Neural crest cell (in vitro differentiated cells): ENCODE measurements around the gene FRMD3. TPM values are rescaled to one million over a fixed set of nuclear protein-coding genes. Genes with fewer than 3 reads are reported as not detected.

ENCODE experiments used
- DNase-seq: peaks from one replicate; pipeline ENCODE4 v3.0.0; 2021; ENCODE audit warnings: low read depth, mixed read lengths, low spot score
- H3K27ac Mint-ChIP-seq: one replicate; pipeline ENCODE4 v1.8.0; 2021; ENCODE audit warnings: mild to moderate bottlenecking, mixed read lengths; ENCODE audit not compliant: unreplicated experiment
- H3K27me3 Mint-ChIP-seq: 2 replicates; pipeline ENCODE4 v1.8.0; 2021; ENCODE audit warnings: low read depth, mild to moderate bottlenecking, mixed read lengths
- H3K36me3 Mint-ChIP-seq: 2 replicates; pipeline ENCODE4 v1.8.0; 2021; ENCODE audit warnings: low read depth, mild to moderate bottlenecking, mixed read lengths
- H3K4me1 Mint-ChIP-seq: 2 replicates; pipeline ENCODE4 v1.8.0; 2021; ENCODE audit warnings: mixed read lengths
- H3K4me3 Mint-ChIP-seq: one replicate; pipeline ENCODE4 v1.8.0; 2021; ENCODE audit warnings: mild to moderate bottlenecking, mixed read lengths
- H3K9me3 Mint-ChIP-seq: 2 replicates; pipeline ENCODE4 v1.8.0; 2021; ENCODE audit warnings: mixed read lengths
- total RNA-seq: library from RNA; stranded (reverse); gene quantifications from 2 replicates; pipeline ENCODE4 v1.2.1, GENCODE V29; 2021
- TF ChIP-seq, protein P1 (sequence below): fragments of 200-600 bp; sonication (generic); conservative IDR thresholded peaks from 2 replicates; pipeline ENCODE4 v1.5.0; 2021; ENCODE audit warnings: antibody characterized with exemption, mild to moderate bottlenecking

Gene FRMD3
- total RNA-seq, 1 donor from 2014 or later = 2.3 TPM

DNA sequence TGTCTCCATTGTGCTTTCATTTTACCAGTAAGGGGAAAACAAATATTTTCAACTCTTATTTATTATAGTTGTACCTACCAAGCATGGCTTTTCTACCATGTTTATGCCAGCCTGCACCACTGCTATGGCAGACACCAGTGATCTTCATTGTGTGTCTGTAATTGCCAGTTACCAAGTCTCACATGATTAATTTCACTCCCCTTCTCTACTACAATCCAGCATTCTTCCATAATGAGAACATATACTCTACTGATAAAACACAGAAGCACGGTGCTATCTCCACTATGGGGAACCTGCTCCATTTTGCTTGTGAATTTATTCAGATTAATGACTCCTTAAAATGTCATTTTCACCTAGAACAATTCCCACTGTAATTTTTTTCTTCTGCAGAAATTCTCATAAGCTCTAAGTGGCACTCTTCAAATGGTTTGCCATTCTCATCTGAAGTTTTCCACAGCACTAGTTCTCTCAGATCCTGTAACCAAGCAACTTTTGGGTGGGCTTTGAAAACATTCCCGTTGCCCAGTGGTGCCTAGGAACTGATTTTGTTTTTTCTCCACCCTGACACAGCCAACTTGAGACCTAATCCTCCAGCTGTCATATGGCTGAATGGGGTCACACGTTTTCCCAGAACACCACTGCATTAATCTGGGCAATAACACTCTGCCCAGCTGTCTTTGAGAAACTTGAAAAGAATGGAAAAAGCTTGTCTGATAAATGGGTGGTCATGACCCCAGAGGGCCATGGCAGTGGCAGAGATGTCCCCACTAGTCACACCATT lies 252.6 kb downstream of the FRMD3 start:
- Mint-ChIP-seq H3K4me3 (no peak overlapping the region), H3K27me3 (no peaks in the 10 kb centered on the region), H3K9me3 (no peaks in the 10 kb centered on the region), H3K27ac (no peak overlapping the region), H3K36me3 (no peaks in the 10 kb centered on the region), H3K4me1 (peaks cover 10% of the 10 kb centered on the region)
- no peak for DNase-seq
- TF ChIP-seq, protein P1, sequence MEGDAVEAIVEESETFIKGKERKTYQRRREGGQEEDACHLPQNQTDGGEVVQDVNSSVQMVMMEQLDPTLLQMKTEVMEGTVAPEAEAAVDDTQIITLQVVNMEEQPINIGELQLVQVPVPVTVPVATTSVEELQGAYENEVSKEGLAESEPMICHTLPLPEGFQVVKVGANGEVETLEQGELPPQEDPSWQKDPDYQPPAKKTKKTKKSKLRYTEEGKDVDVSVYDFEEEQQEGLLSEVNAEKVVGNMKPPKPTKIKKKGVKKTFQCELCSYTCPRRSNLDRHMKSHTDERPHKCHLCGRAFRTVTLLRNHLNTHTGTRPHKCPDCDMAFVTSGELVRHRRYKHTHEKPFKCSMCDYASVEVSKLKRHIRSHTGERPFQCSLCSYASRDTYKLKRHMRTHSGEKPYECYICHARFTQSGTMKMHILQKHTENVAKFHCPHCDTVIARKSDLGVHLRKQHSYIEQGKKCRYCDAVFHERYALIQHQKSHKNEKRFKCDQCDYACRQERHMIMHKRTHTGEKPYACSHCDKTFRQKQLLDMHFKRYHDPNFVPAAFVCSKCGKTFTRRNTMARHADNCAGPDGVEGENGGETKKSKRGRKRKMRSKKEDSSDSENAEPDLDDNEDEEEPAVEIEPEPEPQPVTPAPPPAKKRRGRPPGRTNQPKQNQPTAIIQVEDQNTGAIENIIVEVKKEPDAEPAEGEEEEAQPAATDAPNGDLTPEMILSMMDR = no peak

DNA sequence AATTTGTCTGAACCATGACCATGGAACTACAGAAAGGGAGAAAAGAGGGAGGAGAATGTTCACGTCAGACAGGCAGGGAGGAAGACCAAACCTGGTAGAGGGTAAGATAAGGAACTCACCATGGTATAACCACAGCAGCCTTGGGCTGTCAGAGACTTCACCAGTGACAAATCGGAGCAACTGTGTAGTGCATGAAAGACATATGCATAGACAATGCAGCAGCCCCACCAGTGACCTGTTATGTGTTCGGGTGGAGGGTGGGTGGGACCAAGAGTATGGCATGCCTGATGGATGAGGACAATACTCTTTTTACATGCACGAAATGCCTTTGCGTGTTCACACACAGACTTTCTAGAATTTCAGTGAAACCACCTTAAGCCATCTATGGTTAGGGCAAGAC lies 253.5 kb downstream of the FRMD3 start:
- TF ChIP-seq, protein P1 = no peak

GRCh38 chr9:83283528-83283927 lies 254.7 kb downstream of the FRMD3 start:
- no peaks in the 10 kb centered on the region for H3K27me3 Mint-ChIP-seq
- peaks cover 10% of the 10 kb centered on the region for H3K4me1 Mint-ChIP-seq
- H3K27ac Mint-ChIP-seq = no peak overlapping the region
- H3K36me3 Mint-ChIP-seq = no peaks in the 10 kb centered on the region
- H3K9me3 Mint-ChIP-seq = no peaks in the 10 kb centered on the region
- DNase-seq = no peak
- TF ChIP-seq, protein P1 = no peak
- no peak overlapping the region for H3K4me3 Mint-ChIP-seq

More for the DNA sequence above, 253.5 kb downstream of the FRMD3 start:
- no peak overlapping the region for H3K4me3 Mint-ChIP-seq
- H3K36me3 Mint-ChIP-seq = no peaks in the 10 kb centered on the region
- no peaks in the 10 kb centered on the region for H3K27me3 Mint-ChIP-seq
- peaks cover 10% of the 10 kb centered on the region for H3K4me1 Mint-ChIP-seq
- no peak for DNase-seq
- no peaks in the 10 kb centered on the region for H3K9me3 Mint-ChIP-seq
- no peak overlapping the region for H3K27ac Mint-ChIP-seq

GRCh38 chr9:83281306-83282255 lies 256.6 kb downstream of the FRMD3 start:
- peaks cover 10% of the 10 kb centered on the region for H3K4me1 Mint-ChIP-seq
- no peak overlapping the region for H3K27ac Mint-ChIP-seq
- TF ChIP-seq, protein P1 = no peak

DNA sequence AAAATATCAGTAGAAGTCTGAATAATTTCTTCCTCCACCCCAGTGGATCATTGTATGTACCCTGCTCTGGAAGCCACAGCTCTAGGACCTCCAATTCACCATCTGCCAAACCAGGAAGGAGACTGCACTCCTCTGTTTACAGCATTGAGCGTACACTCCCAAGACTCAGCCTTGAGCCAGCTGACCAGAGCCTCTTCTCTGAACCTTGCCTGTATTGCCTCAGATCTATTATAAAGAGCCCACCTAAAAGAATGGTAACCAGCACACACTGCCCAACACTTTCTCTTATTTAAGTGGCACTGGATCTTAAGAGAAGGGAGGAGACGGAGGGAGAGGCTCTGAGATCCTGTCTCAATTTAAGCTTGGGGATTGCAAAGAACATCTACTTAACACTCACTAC lies 257.4 kb downstream of the FRMD3 start:
- Mint-ChIP-seq H3K4me3 (no peak overlapping the region), H3K27me3 (no peaks in the 10 kb centered on the region), H3K9me3 (no peaks in the 10 kb centered on the region), H3K27ac (no peak overlapping the region), H3K4me1 (peaks cover 9% of the 10 kb centered on the region), H3K36me3 (no peaks in the 10 kb centered on the region)
- no peak for DNase-seq
- TF ChIP-seq, protein P1 = no peak

More at GRCh38 chr9:83281306-83282255, 256.6 kb downstream of the FRMD3 start:
- Mint-ChIP-seq H3K9me3 (no peaks in the 10 kb centered on the region), H3K36me3 (no peaks in the 10 kb centered on the region), H3K27me3 (no peaks in the 10 kb centered on the region), H3K4me3 (no peak overlapping the region)
- no peak for DNase-seq
